VCaP (cell line): ENCODE data around the gene TIMM17A.

Experiments used
- H3K27ac ChIP-seq: fragments of 450-650 bp; 2 replicates; pipeline ENCODE4 v1.5.1; 2017
- CTCF ChIP-seq: fragments of 450-650 bp; conservative IDR thresholded peaks from 2 replicates; pipeline ENCODE4 v1.5.1; 2017; ENCODE audit warnings: mild to moderate bottlenecking, moderate library complexity

The TIMM17A gene

DNA sequence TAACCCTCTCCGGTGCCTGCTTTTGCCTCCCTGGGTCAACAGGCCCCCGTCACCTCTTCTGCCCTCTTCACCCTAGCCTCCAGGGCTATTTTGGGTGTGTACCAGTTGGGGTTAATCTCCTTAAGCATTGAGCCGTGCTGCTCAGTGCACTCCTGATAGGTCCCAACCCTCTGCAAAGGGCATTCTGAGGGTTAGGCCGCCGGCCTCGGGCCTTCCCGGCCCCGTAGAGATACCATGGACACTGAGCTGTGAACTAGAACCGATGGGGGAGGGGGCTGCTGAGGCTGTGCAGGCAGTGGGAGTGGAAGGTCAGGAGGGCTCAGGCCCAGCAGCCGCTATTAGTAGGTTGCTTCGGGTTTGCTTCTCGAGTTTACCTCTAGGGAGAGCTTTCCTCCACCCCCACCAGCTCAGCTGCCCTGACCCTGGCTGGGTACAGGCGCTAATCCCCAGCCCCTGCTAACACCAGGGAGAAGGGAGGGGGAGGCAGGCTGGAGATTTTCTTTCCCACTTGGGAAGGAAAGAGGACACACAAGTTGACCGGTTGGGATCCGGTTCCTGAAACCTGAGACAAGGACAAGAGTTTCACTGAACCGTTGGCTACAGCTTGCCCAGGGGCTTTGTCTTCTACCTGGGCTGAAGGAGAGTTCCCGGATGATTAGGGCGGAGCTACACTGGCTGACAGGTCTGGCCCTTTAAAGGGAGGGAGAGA is 13.7 kb upstream of the TIMM17A start:
- no peak overlapping the region for H3K27ac ChIP-seq
- TF ChIP-seq CTCF, result no peak

DNA sequence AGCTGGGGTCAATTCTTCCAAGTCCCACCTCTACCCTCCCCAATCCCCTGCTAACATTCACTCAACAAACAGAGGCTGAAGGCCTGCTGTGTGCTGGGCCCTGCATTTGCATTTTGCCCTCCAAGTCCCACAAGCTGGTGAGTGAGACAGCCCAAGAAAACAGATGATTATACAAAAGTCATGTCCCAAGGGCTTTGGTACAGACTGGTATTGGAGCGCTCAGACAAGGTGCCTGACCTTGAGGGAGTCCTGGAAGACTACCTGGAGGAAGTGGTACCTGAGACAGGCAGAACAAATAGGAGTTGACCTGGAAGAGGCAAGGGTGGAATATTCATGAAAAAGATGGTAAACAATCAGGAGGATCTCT is 13.2 kb upstream of the TIMM17A start:
- H3K27ac ChIP-seq, result no peak overlapping the region
- TF ChIP-seq CTCF, result no peak

DNA sequence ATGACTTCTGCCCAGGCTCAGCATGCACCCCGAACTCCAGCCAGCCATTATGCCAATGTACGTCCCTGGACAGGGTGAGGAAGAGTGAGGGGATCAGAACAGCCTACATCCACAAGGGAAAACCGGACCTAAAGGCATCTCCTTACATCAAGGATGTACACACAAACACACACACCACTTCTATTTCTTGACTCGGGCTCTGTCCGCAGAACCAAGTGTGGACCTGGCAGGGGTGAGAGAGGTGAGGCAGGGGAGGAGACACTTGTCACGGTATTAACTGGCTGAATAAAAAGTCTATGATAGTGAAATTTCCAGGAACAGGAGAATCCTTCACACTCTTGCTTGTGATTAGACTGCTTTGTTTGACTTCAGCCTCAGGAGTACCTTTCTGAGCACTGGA is 11.3 kb upstream of the TIMM17A start:
- H3K27ac ChIP-seq, result no peak overlapping the region

DNA sequence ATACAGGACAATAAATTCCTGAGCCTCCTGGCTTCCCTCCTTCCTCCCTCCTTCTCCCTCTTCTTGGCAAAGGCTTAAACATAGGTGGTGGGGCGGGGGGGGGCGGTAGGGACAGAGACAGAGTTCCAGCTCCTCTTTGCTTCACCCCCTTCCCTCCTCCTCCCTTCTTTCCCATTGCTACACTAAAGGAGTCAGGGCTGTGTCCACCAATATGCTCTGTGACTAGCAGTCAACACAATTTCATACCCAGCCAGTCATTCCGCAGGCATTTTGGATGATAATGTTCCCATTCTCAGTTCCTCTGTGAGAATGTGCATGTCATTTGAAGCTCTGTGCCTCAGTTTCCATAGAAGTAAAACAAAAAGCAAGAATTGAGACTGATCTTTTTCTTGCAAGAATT is 10.7 kb upstream of the TIMM17A start:
- no peak overlapping the region for H3K27ac ChIP-seq
- TF ChIP-seq CTCF, result no peak

More for the DNA sequence above, 11.3 kb upstream of the TIMM17A start:
- no peak for TF ChIP-seq CTCF

DNA sequence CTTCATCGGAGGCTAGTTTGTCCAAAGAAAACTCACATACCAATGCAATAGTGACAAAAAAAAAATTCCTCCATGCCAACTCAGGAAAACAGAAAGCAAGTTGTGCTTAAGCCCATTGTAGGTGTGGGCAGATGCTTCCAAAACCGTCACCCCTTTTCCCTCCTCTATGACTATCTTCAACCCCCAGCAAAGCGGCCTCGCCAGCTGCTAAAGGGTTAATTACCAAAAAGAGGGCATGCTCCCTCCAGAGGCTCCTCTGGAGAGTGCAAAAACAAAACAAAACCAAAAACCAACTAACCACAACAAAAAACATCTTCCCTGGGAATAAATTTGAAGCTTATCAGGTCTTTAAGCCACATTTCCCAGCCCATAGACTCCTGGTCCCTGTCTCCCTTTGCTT is 10.1 kb upstream of the TIMM17A start:
- no peak overlapping the region for H3K27ac ChIP-seq

GRCh38 chr1:201945863-201946223 is 9.5 kb upstream of the TIMM17A start:
- no peak overlapping the region for H3K27ac ChIP-seq
- TF ChIP-seq CTCF, result no peak

More for the DNA sequence above, 10.1 kb upstream of the TIMM17A start:
- TF ChIP-seq CTCF, result peak; percentile 24; the same call in 1 of the 2 replicates

DNA sequence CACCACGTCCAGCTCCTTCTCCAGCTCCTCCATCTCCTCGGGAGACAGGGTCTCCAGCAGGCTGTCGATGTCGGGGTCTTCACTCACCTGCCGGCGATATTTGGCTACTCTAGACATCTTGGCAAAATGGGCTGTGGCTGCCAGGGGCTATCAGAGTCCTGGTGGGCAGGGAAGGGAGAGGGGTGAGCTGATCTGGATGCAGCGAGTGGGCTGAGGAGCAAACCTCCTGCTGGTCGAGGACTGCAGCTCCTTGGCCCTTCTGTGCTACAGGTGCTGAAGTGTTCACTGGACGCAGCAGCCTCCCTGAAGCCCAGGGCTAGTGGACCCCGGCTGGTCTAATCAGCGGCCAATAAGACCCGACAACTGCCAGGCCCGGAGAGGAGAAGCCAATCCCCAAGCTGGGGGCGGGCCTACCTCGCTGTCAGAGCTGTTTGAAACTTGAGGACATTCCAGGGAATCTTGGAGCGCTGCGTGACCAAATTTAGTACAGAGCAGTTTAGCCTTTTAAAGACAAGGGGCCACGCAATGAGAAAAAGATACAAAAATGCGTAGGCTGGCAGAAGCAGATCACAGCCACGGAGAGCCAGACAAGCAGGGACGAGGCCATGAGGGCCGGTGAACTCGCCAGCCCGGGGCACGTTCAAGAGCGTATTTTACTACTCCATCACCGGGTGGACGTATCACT is 8.9 kb upstream of the TIMM17A start, which contains the start of gene LMOD1:
LMOD1 (minus strand) TSS at position 325 of the 685 bp plus-strand sequence; CDS start at position 117, 208 bp downstream.
- TF ChIP-seq CTCF, result no peak
- no peak within 1 kb of the TSS for H3K27ac ChIP-seq
